B cell (primary cell): ENCODE results near the gene HOXD12. TPM values are rescaled to one million over a fixed set of nuclear protein-coding genes. Genes with fewer than 3 reads are reported as not detected.

Experiments used
- ATAC-seq: fragments of 200-7000 bp; cut with Tn5 transposase; one replicate; pipeline ENCODE4 v1.10.0; 2021; ENCODE audit warnings: low read depth, mild to moderate bottlenecking, moderate number of reproducible peaks, moderate library complexity
- CTCF ChIA-PET: fragments of 350-600 bp; sonication (Branson Sonifier 250); formaldehyde crosslinking; loops from one replicate; lab custom pipeline; 2021; ENCODE audit warnings: antibody characterized with exemption, inconsistent platforms; lab: Charles Lee
- POLR2A ChIA-PET: fragments of 350-600 bp; sonication (Branson Sonifier 250); formaldehyde crosslinking; loops from one replicate; lab custom pipeline; 2021; ENCODE audit warnings: antibody characterized with exemption; lab: Charles Lee
- DNase-seq: peaks from one replicate; pipeline ENCODE4 v3.0.0; 2013
- H2AFZ ChIP-seq: 2 replicates; pipeline ENCODE4 v1.6.1; 2012; ENCODE audit warnings: mild to moderate bottlenecking, low read depth, low read length; ENCODE audit not compliant: insufficient read depth, poor library complexity, severe bottlenecking
- H3K27ac ChIP-seq, 2 donors: 1 replicate in 1 of 2; 2 replicates in 1 of 2; pipeline ENCODE4 v1.5.1; 2012 to 2013; ENCODE audit warnings: low read length in 2 of 2, mild to moderate bottlenecking in 2 of 2, moderate library complexity in 1 of 2
- H3K27me3 ChIP-seq, 4 experiments: fragments of 200-600 bp in 1 of 4; sonication (generic) in 1 of 4; replicated peaks in 1 of 4; 1 replicate in 2 of 4; 2 replicates in 2 of 4; pipeline versions ENCODE4 v1.6.1 to v1.7.0; 2013 to 2016; ENCODE audit warnings: low read length in 3 of 4, mild to moderate bottlenecking in 2 of 4, mixed read lengths in 1 of 4, moderate library complexity in 1 of 4; ENCODE audit not compliant: insufficient read depth in 4 of 4, control insufficient read depth in 3 of 4; ENCODE audit errors: control extremely low read depth in 1 of 4
- H3K36me3 ChIP-seq, 2 experiments: replicated peaks in 1 of 2; 1 replicate in 1 of 2; 2 replicates in 1 of 2; pipeline versions ENCODE4 v1.6.1 to v1.7.1; 2013; ENCODE audit warnings: low read length in 1 of 2; ENCODE audit not compliant: insufficient read depth in 2 of 2, control insufficient read depth in 1 of 2; ENCODE audit errors: control extremely low read depth in 1 of 2, extremely low read depth in 1 of 2
- H3K4me1 ChIP-seq, 2 donors: fragments of 200-600 bp in 1 of 2; sonication (generic) in 1 of 2; 1 replicate in 1 of 2; 2 replicates in 1 of 2; pipeline versions ENCODE4 v1.5.1 to v1.6.1; 2013 to 2017; ENCODE audit warnings: low read length in 2 of 2; ENCODE audit not compliant: control insufficient read depth in 2 of 2, insufficient read depth in 2 of 2
- H3K4me2 ChIP-seq: replicated peaks from 2 replicates; pipeline ENCODE3; 2012; ENCODE audit warnings: mild to moderate bottlenecking, low read depth, low read length; ENCODE audit not compliant: poor library complexity, severe bottlenecking
- H3K4me3 ChIP-seq, 5 experiments: fragments of 200-600 bp in 1 of 5; sonication (generic) in 1 of 5; 1 replicate in 3 of 5; 2 replicates in 2 of 5; pipeline versions ENCODE4 v1.5.1 to v1.7.0; 2011 to 2016; ENCODE audit warnings: low read length in 4 of 5, mild to moderate bottlenecking in 4 of 5, low read depth in 2 of 5, control low read depth in 1 of 5, moderate library complexity in 1 of 5; ENCODE audit not compliant: insufficient read depth in 1 of 5; ENCODE audit errors: control extremely low read depth in 1 of 5, extremely low read depth in 1 of 5
- H3K79me2 ChIP-seq: fragments of 200-600 bp; sonication (generic); one replicate; pipeline ENCODE4 v1.6.0; 2016; ENCODE audit warnings: low read length; ENCODE audit not compliant: control insufficient read depth, insufficient read depth
- H3K9ac ChIP-seq: fragments of 200-600 bp; sonication (generic); 2 replicates; pipeline ENCODE4 v1.6.1; 2017; ENCODE audit warnings: mild to moderate bottlenecking, low read length, moderate library complexity
- H3K9me3 ChIP-seq, 3 donors: one replicate each; pipeline versions ENCODE4 v1.6.1 to v1.7.1; 2013; ENCODE audit warnings: low read length in 2 of 3; ENCODE audit not compliant: control insufficient read depth in 2 of 3, insufficient read depth in 1 of 3; ENCODE audit errors: control extremely low read depth in 1 of 3
- H4K20me1 ChIP-seq: 2 replicates; pipeline ENCODE4 v1.6.0; 2012; ENCODE audit warnings: mild to moderate bottlenecking, low read length; ENCODE audit not compliant: insufficient read depth, control insufficient read depth, poor library complexity, severe bottlenecking
- H3K27ac Mint-ChIP-seq: one replicate; pipeline ENCODE4 v1.8.0; 2021; ENCODE audit warnings: mixed read lengths
- H3K27me3 Mint-ChIP-seq: one replicate; pipeline ENCODE4 v1.8.0; 2021; ENCODE audit warnings: mixed read lengths
- H3K4me1 Mint-ChIP-seq: one replicate; pipeline ENCODE4 v1.8.0; 2021; ENCODE audit warnings: mixed read lengths
- H3K4me3 Mint-ChIP-seq: one replicate; pipeline ENCODE4 v1.8.0; 2021; ENCODE audit warnings: mixed read lengths
- H3K9me3 Mint-ChIP-seq: one replicate; pipeline ENCODE4 v1.8.0; 2022; ENCODE audit warnings: mixed read lengths; ENCODE audit not compliant: insufficient read depth
- CTCF ChIP-seq: fragments of 200-600 bp; IDR thresholded peaks from one replicate; pipeline ENCODE4 v1.8.0; 2022; ENCODE audit warnings: antibody characterized with exemption, mild to moderate bottlenecking
- EZH2 ChIP-seq: IDR thresholded peaks from 2 replicates; pipeline ENCODE4 v1.6.1; 2012; ENCODE audit warnings: borderline replicate concordance, low read depth, mild to moderate bottlenecking, moderate library complexity, low read length; ENCODE audit not compliant: insufficient read depth, poor library complexity, severe bottlenecking
- WGBS: methylation state at CpG from one replicate; pipeline ENCODE4 v1.1.5; 2013; ENCODE audit warnings: missing lambda C conversion rate; ENCODE audit not compliant: insufficient coverage; 5-methylcytosine and 5-hydroxymethylcytosine counted together
- intact Hi-C: fragments of 100-400 bp; cut with micrococcal nuclease; formaldehyde crosslinking; loops from one replicate; pipeline ENCODE4 v1.10.0; 2022
- polyA plus RNA-seq: library from polyadenylated mRNA; depleted of rRNA; stranded (reverse); fragments of >200 nt; gene quantifications from 2 replicates; pipeline ENCODE4 v1.2.3, GENCODE V29; 2012
- total RNA-seq, 2 donors: library from RNA; stranded (reverse); fragments of 120-200 nt in 1 of 2; gene quantifications; 1 replicate in 1 of 2; 2 replicates in 1 of 2; pipeline versions ENCODE4 v1.2.3 to v1.2.4, GENCODE V29; 2013 to 2022

HOXD12 gene
- total and polyA plus RNA-seq, 2 donors (not counting 1 experiment from before 2014, with no cell fraction given): not detected

GRCh38 chr2:176130147-176130956, 30.8 kb downstream of the HOXD12 start:
- Mint-ChIP-seq H3K4me1 (peaks cover 26% of the 10 kb centered on the region), H3K27ac (no peak overlapping the region), H3K4me3 (peak overlapping the region; percentile 63), H3K27me3 (peaks cover 77% of the 10 kb centered on the region), H3K9me3 (no peaks in the 10 kb centered on the region)
- H3K36me3 ChIP-seq: no peaks in the 10 kb centered on the region
- POLR2A ChIA-PET: no interaction called here
- peak overlapping the region; percentile 30 for H3K9ac ChIP-seq
- H3K27me3 ChIP-seq: peaks cover 0 to 84% (median 73%) of the 10 kb centered on the region in 4 experiments
- no peaks in the 10 kb centered on the region for H4K20me1 ChIP-seq
- DNase-seq (peak; percentile 56), ATAC-seq (peak; percentile 17)
- intact Hi-C loops: loop anchor here (5.0 kb wide), 1 partner anchor 53 kb away; no protein-coding TSS in a partner anchor
- H2AFZ ChIP-seq: peak overlapping the region; percentile 23
- 9% methylated on average over 97 of the region's 100 CpGs for WGBS
- H3K4me2 ChIP-seq: peak overlapping the region; percentile 71
- H3K9me3 ChIP-seq: peaks cover 0 to 17% (median 0%) of the 10 kb centered on the region in 3 donors
- H3K4me3 ChIP-seq: peak overlapping the region in 2 of 5 experiments; percentile 21 to 29
- peak; percentile 20 for TF ChIP-seq EZH2
- no peak for TF ChIP-seq CTCF
- no peaks in the 10 kb centered on the region for H3K79me2 ChIP-seq
- no peak overlapping the region for H3K27ac ChIP-seq
- CTCF ChIA-PET: interaction anchor here (0.8 to 3.3 kb wide), 11 partner anchors 9 to 522 kb away, joined by 3 to 12 read pairs (median 5); partner anchors contain the start of gene HOXD1
- H3K4me1 ChIP-seq: peaks cover 26 to 38% of the 10 kb centered on the region in 2 donors
